CD4-positive, alpha-beta T cell treated with Interferon gamma for 1 hour (primary cell): ENCODE data around the gene SDC1.

Experiments used
- DNase-seq: peaks from one replicate; pipeline ENCODE4 v3.0.0-alpha.2; 2020

The SDC1 gene

GRCh38 chr2:20213651-20214565 lies 11.0 kb downstream of the SDC1 start:
- DNase-seq = no peak

GRCh38 chr2:20212871-20213503 lies 11.9 kb downstream of the SDC1 start:
- no peak for DNase-seq

- no peak for DNase-seq
These were observed 12.5 kb downstream of the SDC1 start for GRCh38 chr2:20212459-20212870.

GRCh38 chr2:20211860-20212458 lies 13.0 kb downstream of the SDC1 start:
- DNase-seq = no peak

GRCh38 chr2:20211420-20211819 lies 13.5 kb downstream of the SDC1 start:
- DNase-seq = no peak

- DNase-seq = no peak
These were observed 14.5 kb downstream of the SDC1 start for GRCh38 chr2:20210462-20210861.

GRCh38 chr2:20209373-20210109 lies 15.4 kb downstream of the SDC1 start:
- DNase-seq = no peak

GRCh38 chr2:20208476-20208859 lies 16.5 kb downstream of the SDC1 start:
- DNase-seq = no peak

- no peak for DNase-seq
These were observed 17.9 kb downstream of the SDC1 start for GRCh38 chr2:20207051-20207450.

GRCh38 chr2:20205915-20206524 lies 18.9 kb downstream of the SDC1 start:
- no peak for DNase-seq

GRCh38 chr2:20205069-20205468 lies 19.9 kb downstream of the SDC1 start:
- DNase-seq = no peak

- no peak for DNase-seq
These were observed 21.3 kb downstream of the SDC1 start for GRCh38 chr2:20203521-20204225.

- no peak for DNase-seq
These were observed 21.9 kb downstream of the SDC1 start for GRCh38 chr2:20203072-20203471.

- DNase-seq = no peak
These were observed 23.3 kb downstream of the SDC1 start for GRCh38 chr2:20201671-20202070.

- no peak for DNase-seq
These were observed 24.0 kb downstream of the SDC1 start for GRCh38 chr2:20200697-20201555.

- no peak for DNase-seq
These were observed 25.2 kb downstream of the SDC1 start for GRCh38 chr2:20199633-20200270.

GRCh38 chr2:20198796-20199632 lies 25.9 kb downstream of the SDC1 start:
- DNase-seq = no peak

- DNase-seq = no peak
These were observed 26.9 kb downstream of the SDC1 start for GRCh38 chr2:20198001-20198400.

GRCh38 chr2:20197192-20197591 lies 27.7 kb downstream of the SDC1 start:
- DNase-seq = no peak
